ENCODE results near the gene SRSF11.

DNA sequence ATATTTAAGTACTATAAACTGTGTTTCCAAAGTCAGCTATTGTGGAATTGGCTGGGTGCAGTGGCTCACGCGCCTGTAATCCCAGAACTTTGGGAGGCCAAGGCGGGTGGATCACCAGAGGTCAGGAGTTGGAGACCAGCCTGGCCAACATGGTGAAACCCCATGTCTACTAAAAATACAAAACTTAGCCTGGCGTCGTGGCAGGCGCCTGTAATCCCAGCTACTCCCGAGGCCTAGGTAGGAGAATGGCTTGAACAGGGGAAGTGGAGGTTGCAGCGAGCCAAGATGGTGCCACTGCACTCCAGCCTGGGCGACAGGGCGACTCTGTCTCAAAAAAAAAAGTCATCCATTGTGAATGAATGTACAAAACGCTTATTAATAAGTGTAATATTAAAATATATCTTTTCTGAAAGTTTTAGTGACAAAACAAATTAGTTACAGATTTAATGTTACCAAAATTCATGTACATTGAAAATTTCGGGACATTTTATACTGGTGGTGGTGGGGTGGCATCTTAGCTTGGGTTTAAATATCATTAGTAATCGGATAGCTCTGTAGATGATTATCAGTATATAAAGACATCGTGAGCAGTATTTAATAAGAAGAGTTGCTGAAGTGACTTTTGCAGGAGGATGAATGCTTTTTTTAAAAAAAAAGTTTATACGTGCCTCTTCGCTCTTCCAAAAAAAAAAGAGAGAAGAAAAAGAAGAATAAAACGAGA lies 503 bp upstream of the SRSF11 start:
- TF ChIP-seq ZNF274 (IDR thresholded peaks at IDR 0.05; ENCODE audit: low read depth, low read length) (no peak), YY1 (IDR thresholded peaks at IDR 0.05; ENCODE audit: insufficient read depth, insufficient read length) (no peak)

Data from NT2/D1 (cell line).